Neural progenitor cell (in vitro differentiated cells): ENCODE results near the gene PRF1.

Source experiments
- EZH2 ChIP-seq: fragments of 200-600 bp; sonication (generic); IDR thresholded peaks from 2 replicates; pipeline ENCODE4 v1.6.1; 2017; ENCODE audit warnings: antibody characterized with exemption, mild to moderate bottlenecking, moderate library complexity
- TF ChIP-seq, protein P1 (sequence below): fragments of 200-600 bp; sonication (generic); IDR thresholded peaks from 2 replicates; pipeline ENCODE4 v1.5.1; 2017; ENCODE audit warnings: antibody characterized with exemption, mild to moderate bottlenecking

DNA sequence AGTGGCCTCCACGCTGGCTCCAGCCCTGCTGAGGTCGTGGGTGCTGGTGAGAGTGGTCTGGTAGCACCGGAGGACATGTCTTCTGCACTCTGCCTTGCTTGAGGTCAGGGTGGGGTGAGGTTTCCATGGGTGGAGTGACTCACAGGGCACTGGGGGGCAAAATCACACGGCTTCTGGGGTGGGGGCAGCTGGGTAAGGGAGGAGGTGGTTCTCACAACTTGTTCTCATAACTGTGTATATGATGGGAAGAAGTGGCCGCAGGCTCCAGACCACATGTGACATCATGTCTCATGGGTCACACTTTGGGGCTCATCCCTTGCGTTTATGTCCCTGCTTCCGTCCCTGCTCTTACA is 884 bp upstream of the PRF1 start:
- TF ChIP-seq, protein P1, sequence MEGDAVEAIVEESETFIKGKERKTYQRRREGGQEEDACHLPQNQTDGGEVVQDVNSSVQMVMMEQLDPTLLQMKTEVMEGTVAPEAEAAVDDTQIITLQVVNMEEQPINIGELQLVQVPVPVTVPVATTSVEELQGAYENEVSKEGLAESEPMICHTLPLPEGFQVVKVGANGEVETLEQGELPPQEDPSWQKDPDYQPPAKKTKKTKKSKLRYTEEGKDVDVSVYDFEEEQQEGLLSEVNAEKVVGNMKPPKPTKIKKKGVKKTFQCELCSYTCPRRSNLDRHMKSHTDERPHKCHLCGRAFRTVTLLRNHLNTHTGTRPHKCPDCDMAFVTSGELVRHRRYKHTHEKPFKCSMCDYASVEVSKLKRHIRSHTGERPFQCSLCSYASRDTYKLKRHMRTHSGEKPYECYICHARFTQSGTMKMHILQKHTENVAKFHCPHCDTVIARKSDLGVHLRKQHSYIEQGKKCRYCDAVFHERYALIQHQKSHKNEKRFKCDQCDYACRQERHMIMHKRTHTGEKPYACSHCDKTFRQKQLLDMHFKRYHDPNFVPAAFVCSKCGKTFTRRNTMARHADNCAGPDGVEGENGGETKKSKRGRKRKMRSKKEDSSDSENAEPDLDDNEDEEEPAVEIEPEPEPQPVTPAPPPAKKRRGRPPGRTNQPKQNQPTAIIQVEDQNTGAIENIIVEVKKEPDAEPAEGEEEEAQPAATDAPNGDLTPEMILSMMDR, result no peak
- no peak for TF ChIP-seq EZH2
